D341Med (cell line): Measurements from ENCODE around the gene COL25A1.
"Not testable (repeated sequence)": the region's sequence is repeated elsewhere in the genome, so short reads cannot be mapped to it uniquely, and the experiment has no call there.

Experiments used
- DNase-seq: peaks from one replicate; pipeline ENCODE4 v3.0.0; 2012; ENCODE audit warnings: low spot score

The COL25A1 gene

DNA sequence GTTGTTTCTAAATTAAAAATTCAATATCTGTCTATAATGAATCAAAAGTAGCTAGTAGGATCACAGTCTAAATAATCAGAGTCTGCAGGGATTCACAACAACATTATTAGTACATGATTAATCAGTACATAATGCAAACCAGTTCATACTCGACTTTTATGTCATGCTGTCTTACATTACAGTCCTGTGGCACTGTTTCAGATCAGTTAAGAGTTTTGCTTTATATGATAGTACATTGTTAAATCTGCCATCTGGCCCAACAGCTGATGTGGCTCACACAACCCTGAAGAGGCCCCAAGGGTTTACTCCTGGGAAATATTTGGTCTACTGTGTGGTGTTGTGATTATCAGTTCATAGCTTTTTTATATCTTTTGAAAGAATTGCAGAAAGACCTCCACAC lies 292.5 kb downstream of the COL25A1 start:
- DNase-seq, result peak; percentile 61

- no peak for DNase-seq
Measured at GRCh38 chr4:109007976-109008375, 294.5 kb downstream of the COL25A1 start.

GRCh38 chr4:109005523-109005922 lies 296.9 kb downstream of the COL25A1 start:
- no peak for DNase-seq

DNA sequence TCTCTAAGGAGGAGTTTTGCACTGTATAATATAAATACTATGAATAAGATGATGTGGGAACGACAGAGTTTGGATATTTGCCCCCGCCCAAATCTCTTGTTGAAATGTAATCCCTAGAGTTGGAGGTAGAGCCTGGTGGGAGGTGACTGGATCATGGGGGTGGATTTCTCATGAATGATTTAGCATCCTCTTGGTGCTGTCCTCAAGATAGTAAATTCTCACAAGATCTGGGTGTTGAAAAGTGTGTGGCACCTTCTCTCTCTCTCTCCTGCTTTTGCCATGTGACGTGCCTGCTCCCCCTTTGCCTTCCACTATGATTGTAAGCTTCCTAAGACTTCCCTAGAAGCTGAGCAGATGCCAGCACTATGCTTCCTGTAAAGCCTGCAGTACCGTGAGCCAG lies 298.0 kb downstream of the COL25A1 start:
- no peak for DNase-seq

GRCh38 chr4:109003964-109004363 lies 298.5 kb downstream of the COL25A1 start:
- DNase-seq, result no peak

GRCh38 chr4:108991551-108992328 lies 310.7 kb downstream of the COL25A1 start:
- no peak for DNase-seq

GRCh38 chr4:108988464-108989195 lies 313.8 kb downstream of the COL25A1 start:
- DNase-seq, result no peak

- not testable (repeated sequence) for DNase-seq
Measured at GRCh38 chr4:108984495-108984894, 318.0 kb downstream of the COL25A1 start.

DNA sequence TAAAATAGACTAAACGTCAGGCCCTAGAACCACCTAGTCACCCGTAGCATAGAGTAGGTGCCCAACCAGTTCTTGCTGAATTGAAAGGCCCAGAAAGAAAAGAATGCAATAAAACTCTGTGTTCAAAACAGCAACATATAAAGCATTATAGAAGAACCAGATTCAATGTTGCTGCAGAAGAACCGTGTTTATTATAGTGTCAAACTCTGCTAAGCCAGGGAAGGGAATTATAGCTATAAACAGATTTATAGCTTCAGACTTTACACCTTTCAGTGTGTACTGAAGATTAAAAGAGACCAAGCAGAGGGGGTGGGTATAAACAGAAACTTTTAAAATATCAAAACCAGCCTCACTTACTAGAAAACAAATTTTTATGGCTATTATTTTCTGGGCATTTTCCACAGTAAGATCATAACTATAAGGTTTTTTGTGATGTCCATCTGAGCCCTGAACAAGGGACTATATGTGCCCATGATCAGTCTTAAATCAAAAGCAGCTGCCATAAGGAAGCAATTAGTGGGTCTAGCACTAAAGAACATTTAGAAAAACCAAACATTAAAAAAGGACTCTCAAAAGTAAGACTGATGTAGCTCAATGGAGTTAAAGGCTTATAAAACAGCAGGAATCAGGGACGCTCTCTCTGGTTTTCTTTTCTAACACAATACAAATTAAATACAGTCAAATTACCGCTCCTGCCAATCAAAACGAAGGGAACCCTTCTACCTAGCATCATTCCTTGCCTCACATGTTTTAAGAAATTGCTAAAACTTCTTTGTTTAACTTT lies 319.9 kb downstream of the COL25A1 start:
- DNase-seq, result no peak

DNA sequence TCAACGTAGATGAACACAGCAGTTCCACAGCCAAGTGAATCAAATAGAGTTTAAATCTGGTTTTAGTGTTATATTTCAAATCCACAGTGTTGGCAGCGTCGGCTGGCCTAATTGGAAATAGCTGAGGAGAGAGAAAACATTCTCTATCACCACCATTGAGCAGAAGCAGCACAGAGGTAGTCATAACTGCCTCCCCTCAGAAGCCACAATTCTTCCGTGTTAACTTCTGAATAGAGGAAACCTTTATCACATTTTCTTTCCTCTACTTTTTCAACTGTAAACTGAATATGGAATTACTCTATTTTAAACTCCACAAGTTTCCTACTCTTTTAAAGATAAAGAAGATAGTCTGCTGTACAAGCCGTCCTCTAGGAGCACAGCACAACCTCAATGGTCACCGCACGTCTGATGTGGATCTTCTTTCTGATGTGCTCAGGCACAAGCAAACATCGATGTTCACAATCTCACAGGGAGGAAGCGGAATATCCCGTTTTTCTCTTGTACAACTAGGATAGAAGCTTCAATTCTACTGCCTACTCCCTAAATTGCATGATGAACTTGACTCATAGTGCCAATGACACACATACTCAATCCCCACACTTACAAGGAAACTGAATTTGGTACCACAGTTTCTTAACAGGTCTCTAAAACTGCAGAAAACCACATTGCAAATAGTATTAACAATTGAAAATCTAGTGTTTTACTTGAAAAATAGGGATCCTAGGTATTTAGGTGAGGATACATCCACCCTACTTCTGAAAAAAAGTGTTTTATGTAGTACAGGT lies 321.8 kb downstream of the COL25A1 start:
- no peak for DNase-seq

DNA sequence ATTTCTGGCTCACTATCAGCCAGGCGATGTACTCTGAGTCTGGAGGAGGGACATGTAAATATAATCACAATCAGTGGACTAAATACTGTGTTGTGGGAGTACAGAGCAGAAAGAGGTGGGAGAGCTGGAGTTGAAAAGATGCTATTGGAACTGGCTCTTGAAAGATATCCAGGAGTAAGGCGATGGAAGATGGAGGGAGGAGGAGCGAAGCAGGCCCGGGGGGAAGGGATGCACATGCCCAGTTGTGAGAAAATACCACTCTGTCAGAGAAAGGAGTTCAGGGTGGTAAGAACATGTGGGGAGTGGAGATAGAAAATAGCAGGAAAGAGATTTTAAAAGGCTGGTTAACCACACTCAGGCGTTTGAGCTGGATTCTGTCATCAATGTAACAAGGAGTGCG lies 322.7 kb downstream of the COL25A1 start:
- DNase-seq, result no peak

DNA sequence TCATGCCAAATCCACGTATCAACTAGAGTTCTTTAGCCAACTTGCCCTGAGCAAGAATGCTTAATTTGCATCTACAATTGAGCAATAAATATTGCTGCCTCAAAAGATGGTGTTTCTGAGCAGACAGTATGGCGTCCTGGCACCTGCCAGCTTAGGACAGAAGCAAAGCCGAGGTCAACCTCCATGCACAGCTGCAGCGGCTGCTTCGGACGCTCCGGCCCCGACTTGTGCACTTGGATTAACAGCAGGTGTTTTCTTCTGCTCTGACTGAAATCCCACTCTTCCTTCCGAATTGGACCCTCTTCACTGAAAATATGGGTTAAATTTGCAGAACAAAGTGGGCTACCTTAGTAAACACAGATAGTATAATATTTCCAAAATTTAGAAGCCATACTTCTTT lies 324.4 kb downstream of the COL25A1 start:
- no peak for DNase-seq

- no peak for DNase-seq
Measured at GRCh38 chr4:108972613-108973283, 329.7 kb downstream of the COL25A1 start.

GRCh38 chr4:108971473-108971872 lies 331.0 kb downstream of the COL25A1 start:
- DNase-seq, result no peak

GRCh38 chr4:108965472-108966076 lies 336.9 kb downstream of the COL25A1 start:
- no peak for DNase-seq

DNA sequence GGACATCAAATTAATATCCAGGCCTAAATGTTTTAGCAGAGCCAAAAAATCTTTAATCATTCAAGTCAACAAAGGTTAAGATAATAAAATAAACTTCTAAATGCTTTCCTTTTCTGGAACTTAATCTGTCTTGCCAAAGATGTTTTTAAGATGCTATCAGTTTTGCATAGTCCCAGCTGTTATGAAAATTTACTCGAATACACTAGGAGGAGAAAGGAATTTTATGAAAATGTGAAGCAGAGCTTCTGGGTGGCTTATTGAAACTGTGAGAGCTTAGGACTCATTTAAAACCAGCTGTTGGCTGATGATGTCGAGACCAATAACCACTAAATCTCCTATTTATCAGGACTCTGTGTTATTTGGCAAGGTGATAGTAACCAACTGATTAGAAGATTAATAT lies 337.4 kb downstream of the COL25A1 start:
- DNase-seq, result no peak

DNA sequence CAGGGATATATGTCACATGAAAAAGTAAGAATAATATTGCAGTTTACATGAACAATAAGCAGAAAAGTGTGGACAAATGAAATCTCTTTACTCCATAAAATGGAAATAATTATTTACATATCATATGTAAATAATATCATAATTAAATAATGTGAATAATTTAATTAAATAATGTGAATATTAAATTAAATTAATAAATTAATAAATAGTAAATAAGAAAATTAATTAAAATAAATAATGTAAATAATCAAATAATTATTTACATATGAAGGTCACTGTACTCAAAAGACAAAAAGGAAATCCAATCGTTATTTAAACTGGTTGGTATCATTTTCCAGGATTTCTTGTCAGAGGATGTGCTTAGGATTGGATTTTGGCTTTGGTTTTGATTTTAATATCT lies 338.5 kb downstream of the COL25A1 start:
- no peak for DNase-seq

- DNase-seq, result no peak
Measured at GRCh38 chr4:108959491-108959890, 343.0 kb downstream of the COL25A1 start.

- no peak for DNase-seq
Measured at GRCh38 chr4:108954880-108955279, 347.6 kb downstream of the COL25A1 start.

DNA sequence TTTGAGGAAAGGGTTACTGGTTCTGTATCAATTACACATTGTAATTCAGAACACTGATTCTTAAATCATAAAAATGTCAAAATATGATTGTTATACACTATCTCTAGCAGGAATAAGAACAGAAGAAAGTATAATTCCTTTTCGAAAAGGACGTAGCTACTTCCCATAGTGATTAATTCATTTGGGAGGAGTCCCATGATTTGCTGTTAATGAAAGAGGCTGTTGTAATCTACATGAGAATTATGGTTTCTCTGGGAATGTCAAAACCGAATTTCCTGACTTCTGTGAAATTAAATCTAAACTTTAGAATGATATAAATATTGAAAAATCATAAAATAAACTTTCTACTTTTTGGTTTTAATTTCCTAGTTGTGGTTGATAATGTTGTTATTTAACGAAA lies 348.5 kb downstream of the COL25A1 start:
- no peak for DNase-seq
